Muscle layer of colon (tissue), 2 donors: ENCODE measurements around the gene KRTAP22-2.

ENCODE experiments used
- H3K27ac ChIP-seq: one replicate; pipeline ENCODE4 v1.7.0; 2013; ENCODE audit warnings: low read depth, mild to moderate bottlenecking, low read length, moderate library complexity
- H3K27me3 ChIP-seq, 2 donors: one replicate each; pipeline ENCODE4 v1.7.0; 2013; ENCODE audit warnings: low read length in 2 of 2, mild to moderate bottlenecking in 2 of 2; ENCODE audit not compliant: insufficient read depth in 2 of 2, control insufficient read depth in 1 of 2
- H3K36me3 ChIP-seq: one replicate; pipeline ENCODE4 v1.7.0; 2013; ENCODE audit warnings: mild to moderate bottlenecking, low read length; ENCODE audit not compliant: insufficient read depth
- H3K4me1 ChIP-seq: one replicate; pipeline ENCODE4 v1.7.0; 2013; ENCODE audit warnings: mild to moderate bottlenecking, low read length; ENCODE audit not compliant: insufficient read depth
- H3K4me3 ChIP-seq, 2 donors: one replicate each; pipeline ENCODE4 v1.7.0; 2013; ENCODE audit warnings: low read length in 2 of 2, low read depth in 1 of 2, mild to moderate bottlenecking in 1 of 2, moderate library complexity in 1 of 2
- H3K9ac ChIP-seq: one replicate; pipeline ENCODE4 v1.7.0; 2013; ENCODE audit warnings: low read length
- H3K9me3 ChIP-seq: one replicate; pipeline ENCODE4 v1.7.0; 2013; ENCODE audit warnings: mild to moderate bottlenecking, low read length
- donor health status: abdominal sarcoma.
- donor health status: Adenocarcinoma of cecum.

Gene KRTAP22-2

GRCh38 chr21:30561957-30562356 is 28.2 kb downstream of the KRTAP22-2 start:
- Histone ChIP-seq H3K27ac (no peak overlapping the region), H3K4me1 (no peaks in the 10 kb centered on the region), H3K36me3 (no peaks in the 10 kb centered on the region), H3K9ac (no peak overlapping the region), H3K4me3 (no peak overlapping the region), H3K9me3 (no peaks in the 10 kb centered on the region), H3K27me3 (no peaks in the 10 kb centered on the region)

DNA sequence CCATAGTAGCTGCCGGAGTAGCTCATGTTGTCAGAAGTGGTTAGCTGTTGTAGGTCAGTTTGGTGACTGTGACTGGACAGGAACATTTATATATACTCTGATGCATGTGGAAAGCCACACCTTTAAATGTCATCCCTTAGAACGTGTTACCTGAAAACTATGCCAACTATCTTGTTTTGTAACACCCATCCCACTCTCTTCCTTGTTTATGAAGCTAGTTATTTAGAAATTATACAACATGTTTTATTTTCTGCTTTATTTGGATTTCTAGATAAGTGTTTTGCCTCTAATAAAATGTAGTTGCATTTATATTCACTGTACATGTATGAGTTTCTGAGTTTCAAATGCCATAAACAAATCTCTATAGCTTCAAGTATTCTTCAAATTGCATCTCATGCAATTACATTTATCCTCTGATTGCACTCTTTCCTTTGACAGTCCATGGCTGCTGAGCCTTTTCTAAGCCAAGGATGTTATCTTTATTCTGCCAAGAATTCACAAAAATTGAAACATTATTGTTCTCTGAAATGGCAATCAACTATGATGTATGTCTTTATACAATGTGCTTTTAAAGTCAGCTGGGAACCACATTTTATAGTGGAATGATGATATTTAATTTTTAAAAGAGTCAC is 28.8 kb downstream of the KRTAP22-2 start, which contains the start of gene KRTAP19-7:
Gene KRTAP19-7 (minus strand): TSS at position 51 of the 632 bp plus-strand sequence. CDS start 25 bp downstream, at position 26.
- Histone ChIP-seq H3K4me1 (no peaks in the 10 kb centered on the region), H3K9ac (no peak within 1 kb of the TSS), H3K4me3 (no peak within 1 kb of the TSS), H3K27ac (no peak within 1 kb of the TSS), H3K9me3 (no peaks in the 10 kb centered on the region), H3K27me3 (no peaks in the 10 kb centered on the region), H3K36me3 (no peaks in the 10 kb centered on the region)

GRCh38 chr21:30555095-30555494 is 35.1 kb downstream of the KRTAP22-2 start:
- no peaks in the 10 kb centered on the region for H3K9me3 ChIP-seq

DNA sequence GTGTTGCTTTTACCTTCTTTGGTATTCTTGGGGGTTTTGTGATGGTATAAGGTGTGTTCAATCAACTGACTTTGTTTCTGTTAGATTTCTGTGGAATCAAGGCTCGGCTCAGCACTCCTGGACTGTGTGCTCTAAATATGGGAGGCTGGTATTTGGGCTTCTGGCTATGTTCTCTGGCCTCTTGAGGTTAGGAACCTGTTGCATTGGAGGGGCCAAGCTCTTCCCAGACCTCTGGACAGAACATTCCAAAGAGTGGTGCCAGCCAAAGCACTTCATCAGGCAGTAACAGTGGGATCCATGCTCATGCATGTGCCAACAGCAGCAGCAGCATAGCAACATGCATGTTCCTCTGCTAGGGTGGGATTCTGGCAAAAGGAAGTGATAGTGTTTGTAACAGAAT is 37.4 kb downstream of the KRTAP22-2 start:
- Histone ChIP-seq H3K36me3 (no peaks in the 10 kb centered on the region), H3K9ac (no peak overlapping the region), H3K9me3 (no peaks in the 10 kb centered on the region), H3K27ac (no peak overlapping the region), H3K4me1 (no peaks in the 10 kb centered on the region), H3K4me3 (no peak overlapping the region), H3K27me3 (no peaks in the 10 kb centered on the region)

More at GRCh38 chr21:30555095-30555494, 35.1 kb downstream of the KRTAP22-2 start:
- Histone ChIP-seq H3K27ac (no peak overlapping the region), H3K36me3 (no peaks in the 10 kb centered on the region), H3K4me3 (no peak overlapping the region), H3K9ac (no peak overlapping the region), H3K27me3 (no peaks in the 10 kb centered on the region), H3K4me1 (no peaks in the 10 kb centered on the region)

DNA sequence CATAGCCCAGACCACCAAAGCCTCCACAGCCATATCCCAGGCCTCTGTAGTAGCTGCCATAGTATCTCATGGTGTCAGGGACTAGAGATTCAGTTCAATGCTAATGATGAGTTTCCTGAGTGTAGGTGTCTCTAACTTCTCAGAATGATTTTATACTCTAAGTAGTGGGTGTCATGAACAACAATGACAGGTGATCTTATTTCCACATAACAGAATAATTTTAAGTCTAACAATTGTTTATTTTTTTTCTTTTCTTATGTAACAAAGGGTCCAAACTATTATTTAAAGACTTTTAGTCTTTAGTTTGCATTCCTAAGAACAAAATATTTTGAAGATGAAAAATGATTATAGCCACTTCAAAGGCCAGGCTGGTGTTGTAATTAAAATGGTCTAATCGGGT is 48.4 kb downstream of the KRTAP22-2 start, which contains the start of gene KRTAP19-6:
Gene KRTAP19-6 (minus strand): TSS at position 101 of the 400 bp plus-strand sequence. CDS start 31 bp downstream, at position 70.
- no peaks in the 10 kb centered on the region for H3K27me3 ChIP-seq
- no peaks in the 10 kb centered on the region for H3K9me3 ChIP-seq
- H3K9ac ChIP-seq = no peak within 1 kb of the TSS
- H3K4me1 ChIP-seq = no peaks in the 10 kb centered on the region
- H3K4me3 ChIP-seq = no peak within 1 kb of the TSS
- H3K36me3 ChIP-seq = no peaks in the 10 kb centered on the region
- no peak within 1 kb of the TSS for H3K27ac ChIP-seq
